Osteocyte (in vitro differentiated cells): ENCODE results near the gene TMEM225B. TPM values are rescaled to one million over a fixed set of nuclear protein-coding genes. Genes with fewer than 3 reads are reported as not detected.
"Not testable (repeated sequence)": the region's sequence is repeated elsewhere in the genome, so short reads cannot be mapped to it uniquely, and the experiment has no call there.

Experiments used
- DNase-seq: peaks from one replicate; pipeline ENCODE4 v3.0.0; 2021; ENCODE audit warnings: mixed read lengths; ENCODE audit not compliant: unreplicated experiment; ENCODE audit errors: extremely low spot score
- H3K27ac Mint-ChIP-seq: one replicate; pipeline ENCODE4 v1.8.0; 2021; ENCODE audit warnings: mild to moderate bottlenecking, mixed read lengths; ENCODE audit not compliant: unreplicated experiment
- H3K27me3 Mint-ChIP-seq: one replicate; pipeline ENCODE4 v1.8.0; 2021; ENCODE audit warnings: mixed read lengths; ENCODE audit not compliant: unreplicated experiment
- H3K36me3 Mint-ChIP-seq: one replicate; pipeline ENCODE4 v1.8.0; 2021; ENCODE audit warnings: mixed read lengths; ENCODE audit not compliant: unreplicated experiment
- H3K4me1 Mint-ChIP-seq: one replicate; pipeline ENCODE4 v1.8.0; 2021; ENCODE audit warnings: mixed read lengths; ENCODE audit not compliant: unreplicated experiment
- H3K4me3 Mint-ChIP-seq: one replicate; pipeline ENCODE4 v1.8.0; 2021; ENCODE audit warnings: mild to moderate bottlenecking, moderate library complexity, mixed read lengths; ENCODE audit not compliant: unreplicated experiment
- H3K9me3 Mint-ChIP-seq: one replicate; pipeline ENCODE4 v1.8.0; 2021; ENCODE audit warnings: mixed read lengths; ENCODE audit not compliant: unreplicated experiment
- total RNA-seq: library from RNA; stranded (reverse); gene quantifications from 2 replicates; pipeline ENCODE4 v1.2.1, GENCODE V29; 2021
- TF ChIP-seq, protein P1 (sequence below): fragments of 200-600 bp; sonication (generic); IDR thresholded peaks from 2 replicates; pipeline ENCODE4 v1.5.0; 2021; ENCODE audit warnings: antibody characterized with exemption, mild to moderate bottlenecking, moderate library complexity

Gene TMEM225B
- total RNA-seq, 1 donor from 2014 or later = 1.6 TPM

DNA sequence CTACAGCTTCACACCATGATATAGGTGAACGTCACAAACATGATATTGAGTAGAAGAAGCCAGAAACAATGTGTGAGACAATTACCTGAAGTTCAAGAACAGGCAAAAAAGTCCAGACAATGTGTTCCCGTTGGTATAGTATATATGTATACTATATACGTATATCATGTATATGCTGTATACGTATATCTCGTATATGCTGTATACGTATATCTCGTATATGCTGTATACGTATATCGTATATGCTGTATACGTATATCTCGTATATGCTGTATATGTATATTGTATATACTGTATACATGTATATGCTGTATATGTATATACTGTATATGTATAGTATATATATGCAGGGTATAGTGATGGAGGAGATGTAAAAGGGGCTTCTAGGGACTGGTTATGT is 29.4 kb downstream of the TMEM225B start:
- H3K27ac Mint-ChIP-seq = no peak overlapping the region
- no peak overlapping the region for H3K4me3 Mint-ChIP-seq
- DNase-seq = no peak
- no peaks in the 10 kb centered on the region for H3K9me3 Mint-ChIP-seq
- no peaks in the 10 kb centered on the region for H3K4me1 Mint-ChIP-seq
- no peaks in the 10 kb centered on the region for H3K27me3 Mint-ChIP-seq
- TF ChIP-seq, protein P1, sequence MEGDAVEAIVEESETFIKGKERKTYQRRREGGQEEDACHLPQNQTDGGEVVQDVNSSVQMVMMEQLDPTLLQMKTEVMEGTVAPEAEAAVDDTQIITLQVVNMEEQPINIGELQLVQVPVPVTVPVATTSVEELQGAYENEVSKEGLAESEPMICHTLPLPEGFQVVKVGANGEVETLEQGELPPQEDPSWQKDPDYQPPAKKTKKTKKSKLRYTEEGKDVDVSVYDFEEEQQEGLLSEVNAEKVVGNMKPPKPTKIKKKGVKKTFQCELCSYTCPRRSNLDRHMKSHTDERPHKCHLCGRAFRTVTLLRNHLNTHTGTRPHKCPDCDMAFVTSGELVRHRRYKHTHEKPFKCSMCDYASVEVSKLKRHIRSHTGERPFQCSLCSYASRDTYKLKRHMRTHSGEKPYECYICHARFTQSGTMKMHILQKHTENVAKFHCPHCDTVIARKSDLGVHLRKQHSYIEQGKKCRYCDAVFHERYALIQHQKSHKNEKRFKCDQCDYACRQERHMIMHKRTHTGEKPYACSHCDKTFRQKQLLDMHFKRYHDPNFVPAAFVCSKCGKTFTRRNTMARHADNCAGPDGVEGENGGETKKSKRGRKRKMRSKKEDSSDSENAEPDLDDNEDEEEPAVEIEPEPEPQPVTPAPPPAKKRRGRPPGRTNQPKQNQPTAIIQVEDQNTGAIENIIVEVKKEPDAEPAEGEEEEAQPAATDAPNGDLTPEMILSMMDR = no peak
- H3K36me3 Mint-ChIP-seq = peaks cover 61% of the 10 kb centered on the region

DNA sequence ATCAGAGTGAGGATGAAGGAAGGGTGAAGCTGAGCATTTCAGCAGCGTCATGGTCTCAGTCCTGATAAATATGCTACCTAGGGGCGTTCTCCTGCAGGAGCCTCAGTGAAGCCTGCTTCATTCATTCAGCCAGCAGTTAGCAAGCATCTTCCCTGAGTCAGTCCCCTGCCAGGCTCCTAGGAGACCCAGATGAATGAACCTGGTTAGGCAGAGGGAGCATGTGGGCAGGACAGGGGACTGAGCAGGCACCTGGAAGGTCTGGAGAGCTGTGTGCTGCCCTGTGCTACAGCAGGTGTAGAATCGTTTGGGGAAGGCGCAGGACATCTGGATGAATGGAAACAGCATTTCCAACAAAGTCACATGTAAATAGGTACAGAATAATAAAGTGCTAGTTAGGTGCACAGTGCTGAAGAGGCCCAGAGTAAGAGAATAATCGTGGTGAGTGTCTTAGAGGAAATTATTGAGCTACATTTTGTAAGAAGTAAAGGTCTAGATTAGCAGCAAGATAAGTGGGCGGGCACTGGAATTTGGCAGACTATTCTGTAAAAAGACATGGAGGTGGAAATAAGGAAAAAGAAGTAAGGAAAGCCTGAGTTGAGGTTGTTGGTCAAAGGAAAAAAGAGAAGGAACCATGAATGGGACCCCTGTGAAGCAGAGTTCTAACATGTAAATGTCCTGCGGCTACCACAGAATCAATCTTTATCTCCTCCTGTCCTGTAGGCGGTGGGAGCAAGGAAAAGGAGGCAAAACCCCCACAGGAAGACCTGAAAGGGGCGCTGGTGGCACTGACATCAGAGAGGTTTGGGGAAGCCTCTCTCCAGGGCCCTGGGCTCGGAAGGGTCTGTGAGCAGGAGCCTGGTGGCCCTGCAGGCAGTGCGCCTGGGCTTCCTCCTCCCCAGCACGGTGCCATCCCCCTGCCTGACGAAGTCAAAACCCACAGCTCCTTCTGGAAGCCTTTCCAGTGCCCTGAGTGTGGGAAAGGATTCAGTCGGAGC is 30.7 kb downstream of the TMEM225B start:
- Mint-ChIP-seq H3K27ac (no peak overlapping the region), H3K36me3 (peaks cover 55% of the 10 kb centered on the region), H3K4me1 (no peaks in the 10 kb centered on the region), H3K4me3 (no peak overlapping the region), H3K9me3 (no peaks in the 10 kb centered on the region), H3K27me3 (no peaks in the 10 kb centered on the region)
- DNase-seq = no peak
- TF ChIP-seq, protein P1 = no peak

DNA sequence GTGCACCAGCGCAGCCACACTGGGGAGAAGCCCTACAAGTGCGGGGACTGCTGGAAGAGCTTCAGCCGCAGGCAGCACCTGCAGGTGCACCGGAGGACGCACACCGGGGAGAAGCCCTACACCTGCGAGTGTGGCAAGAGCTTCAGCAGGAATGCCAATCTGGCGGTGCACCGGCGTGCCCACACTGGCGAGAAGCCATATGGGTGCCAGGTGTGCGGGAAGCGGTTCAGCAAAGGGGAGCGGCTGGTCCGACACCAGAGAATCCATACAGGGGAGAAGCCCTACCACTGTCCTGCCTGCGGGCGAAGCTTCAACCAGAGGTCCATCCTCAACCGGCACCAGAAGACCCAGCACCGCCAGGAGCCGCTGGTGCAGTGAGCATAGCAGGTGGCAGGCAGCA is 31.6 kb downstream of the TMEM225B start:
- Mint-ChIP-seq H3K9me3 (no peaks in the 10 kb centered on the region), H3K4me3 (no peak overlapping the region), H3K27ac (no peak overlapping the region), H3K4me1 (no peaks in the 10 kb centered on the region), H3K27me3 (no peaks in the 10 kb centered on the region), H3K36me3 (peaks cover 47% of the 10 kb centered on the region)
- TF ChIP-seq, protein P1 = no peak
- DNase-seq = no peak

DNA sequence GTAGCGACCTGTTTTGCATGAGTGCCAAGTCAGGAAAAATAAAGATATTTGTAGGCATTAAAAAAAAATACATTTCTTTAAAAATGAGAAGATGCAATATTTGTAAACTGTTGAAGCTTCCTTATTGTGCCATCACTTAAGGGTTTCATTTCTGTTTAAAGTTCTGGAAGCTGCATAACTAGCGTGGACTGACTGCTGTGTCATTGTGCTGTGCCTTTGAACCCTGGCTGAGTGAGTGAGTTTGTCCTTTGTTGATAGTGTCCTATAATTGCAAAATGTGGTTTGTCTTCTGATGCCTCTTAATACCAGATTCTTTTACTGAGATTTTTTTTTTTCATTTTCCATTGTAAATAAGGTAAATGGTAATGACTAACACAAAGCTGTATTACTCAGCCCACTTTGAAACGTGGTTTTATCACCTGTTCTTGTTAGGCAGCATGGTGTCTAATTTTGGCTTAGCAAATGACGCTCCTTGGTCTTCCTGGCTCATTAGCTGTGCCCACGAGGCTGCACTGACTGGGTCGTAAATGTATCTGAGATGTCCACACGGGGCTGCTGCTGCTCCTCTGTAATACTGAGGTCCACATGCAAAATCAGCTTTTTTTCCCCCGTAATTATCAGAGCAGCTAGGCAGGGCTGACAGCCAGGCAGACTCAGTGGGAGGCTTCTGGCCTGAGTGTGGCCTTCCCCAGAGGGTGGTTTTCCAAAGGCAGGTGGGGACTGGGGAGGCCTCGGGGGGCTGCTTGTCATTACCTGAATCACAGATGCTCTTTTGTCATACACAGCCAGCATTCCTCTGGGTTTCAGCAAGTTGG is 33.4 kb downstream of the TMEM225B start:
- H3K36me3 Mint-ChIP-seq = peaks cover 30% of the 10 kb centered on the region
- TF ChIP-seq, protein P1 = no peak
- no peaks in the 10 kb centered on the region for H3K4me1 Mint-ChIP-seq
- H3K27ac Mint-ChIP-seq = no peak overlapping the region
- H3K27me3 Mint-ChIP-seq = no peaks in the 10 kb centered on the region
- no peak overlapping the region for H3K4me3 Mint-ChIP-seq
- no peak for DNase-seq
- H3K9me3 Mint-ChIP-seq = no peaks in the 10 kb centered on the region

DNA sequence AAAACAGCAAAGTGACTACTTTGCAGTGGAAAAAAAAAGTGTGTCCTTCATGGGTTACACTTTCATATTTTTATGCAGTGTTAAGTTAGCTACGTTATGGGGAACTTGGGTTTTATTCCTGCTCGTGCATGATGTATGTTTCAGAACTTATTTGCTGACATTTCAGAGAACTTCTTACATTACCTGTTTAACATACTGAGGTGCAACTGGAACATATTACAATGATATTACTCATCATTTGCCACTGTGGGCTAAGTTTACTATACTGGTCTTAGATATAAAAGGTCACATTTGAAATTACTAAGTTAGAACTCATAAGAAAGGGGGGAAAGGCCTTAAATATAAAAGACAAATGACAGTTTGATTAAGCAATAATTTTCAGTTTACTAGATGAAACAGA is 39.3 kb downstream of the TMEM225B start:
- H3K36me3 Mint-ChIP-seq, DNase-seq, H3K9me3 Mint-ChIP-seq, H3K27me3 Mint-ChIP-seq, H3K4me1 Mint-ChIP-seq, H3K27ac Mint-ChIP-seq, H3K4me3 Mint-ChIP-seq: not testable (repeated sequence)
